ENCODE measurements around the gene SPTAN1. TPM values are rescaled to one million over a fixed set of nuclear protein-coding genes. Genes with fewer than 3 reads are reported as not detected.
"Not testable (repeated sequence)": the region's sequence is repeated elsewhere in the genome, so short reads cannot be mapped to it uniquely, and the experiment has no call there.

Gene SPTAN1
- total RNA-seq, 1 donor from 2014 or later, result 292 TPM

- H3K4me1 ChIP-seq, result no peaks in the 10 kb centered on the region
- DNase-seq (ENCODE audit: extremely low spot score in 2 of 2), result no peak
- H3K36me3 ChIP-seq, result no peaks in the 10 kb centered on the region
- no peaks in the 10 kb centered on the region for H3K27me3 ChIP-seq
- H3K27ac ChIP-seq, result no peak overlapping the region
- intact Hi-C loops (cut with DNase I), result no loop called here
- no peak overlapping the region for H3K4me3 ChIP-seq
- no peak for TF ChIP-seq CTCF (IDR thresholded peaks at IDR 0.05)
- no peak for TF ChIP-seq POLR2AphosphoS5 (IDR thresholded peaks at IDR 0.05; ENCODE audit: insufficient read depth in 1 of 2, low read depth in 1 of 2)
- no peak for TF ChIP-seq POLR2A (IDR thresholded peaks at IDR 0.05)
- H3K9me3 ChIP-seq, result no peaks in the 10 kb centered on the region
Measured at GRCh38 chr9:128642675-128643245, 90.4 kb downstream of the SPTAN1 start.

GRCh38 chr9:128643519-128644300, 91.3 kb downstream of the SPTAN1 start:
- no peak for TF ChIP-seq POLR2A (IDR thresholded peaks at IDR 0.05)
- no peak for TF ChIP-seq CTCF (IDR thresholded peaks at IDR 0.05)
- TF ChIP-seq POLR2AphosphoS5 (IDR thresholded peaks at IDR 0.05; ENCODE audit: insufficient read depth in 1 of 2, low read depth in 1 of 2), result no peak
- H3K9me3 ChIP-seq, result no peaks in the 10 kb centered on the region
- intact Hi-C loops (cut with DNase I), result no loop called here

GRCh38 chr9:128648206-128648605, 95.8 kb downstream of the SPTAN1 start:
- H3K4me3 ChIP-seq; intact Hi-C loops (cut with DNase I); H3K27ac ChIP-seq; DNase-seq (ENCODE audit: extremely low spot score in 2 of 2); H3K4me1 ChIP-seq; H3K27me3 ChIP-seq; H3K9me3 ChIP-seq; H3K36me3 ChIP-seq: not testable (repeated sequence)

More at GRCh38 chr9:128643519-128644300, 91.3 kb downstream of the SPTAN1 start:
- H3K4me1 ChIP-seq, result no peaks in the 10 kb centered on the region
- H3K27ac ChIP-seq, result no peak overlapping the region
- no peaks in the 10 kb centered on the region for H3K27me3 ChIP-seq
- no peaks in the 10 kb centered on the region for H3K36me3 ChIP-seq
- DNase-seq (ENCODE audit: extremely low spot score in 2 of 2), result no peak
- no peak overlapping the region for H3K4me3 ChIP-seq

GRCh38 chr9:128651798-128652197, 99.4 kb downstream of the SPTAN1 start:
- no peak for TF ChIP-seq CTCF (IDR thresholded peaks at IDR 0.05)
- TF ChIP-seq POLR2A (IDR thresholded peaks at IDR 0.05), result no peak
- TF ChIP-seq POLR2AphosphoS5 (IDR thresholded peaks at IDR 0.05; ENCODE audit: insufficient read depth in 1 of 2, low read depth in 1 of 2), result no peak
- DNase-seq (ENCODE audit: extremely low spot score in 2 of 2), result no peak
- intact Hi-C loops (cut with DNase I), result no loop called here
- Histone ChIP-seq H3K4me1 (peaks cover 8% of the 10 kb centered on the region), H3K36me3 (no peaks in the 10 kb centered on the region), H3K27ac (no peak overlapping the region), H3K4me3 (no peak overlapping the region), H3K27me3 (no peaks in the 10 kb centered on the region), H3K9me3 (no peaks in the 10 kb centered on the region)

- Histone ChIP-seq H3K4me1 (peaks cover 8% of the 10 kb centered on the region), H3K27ac (no peak overlapping the region), H3K9me3 (no peaks in the 10 kb centered on the region), H3K36me3 (no peaks in the 10 kb centered on the region), H3K4me3 (no peak overlapping the region), H3K27me3 (no peaks in the 10 kb centered on the region)
- intact Hi-C loops (cut with DNase I), result no loop called here
- TF ChIP-seq POLR2A (IDR thresholded peaks at IDR 0.05) (no peak), CTCF (IDR thresholded peaks at IDR 0.05) (no peak), POLR2AphosphoS5 (IDR thresholded peaks at IDR 0.05; ENCODE audit: insufficient read depth in 1 of 2, low read depth in 1 of 2) (no peak)
- DNase-seq (ENCODE audit: extremely low spot score in 2 of 2), result no peak
Measured at GRCh38 chr9:128653908-128654307, 101.5 kb downstream of the SPTAN1 start.
